GM19193 (cell line): ENCODE data around the gene POC1A.

ENCODE experiments used
- POLR2A ChIP-seq: IDR thresholded peaks from 4 replicates; pipeline ENCODE4 v1.6.1; 2011; ENCODE audit not compliant: insufficient read depth, insufficient read length; ENCODE audit errors: extremely low read depth

POC1A gene

DNA sequence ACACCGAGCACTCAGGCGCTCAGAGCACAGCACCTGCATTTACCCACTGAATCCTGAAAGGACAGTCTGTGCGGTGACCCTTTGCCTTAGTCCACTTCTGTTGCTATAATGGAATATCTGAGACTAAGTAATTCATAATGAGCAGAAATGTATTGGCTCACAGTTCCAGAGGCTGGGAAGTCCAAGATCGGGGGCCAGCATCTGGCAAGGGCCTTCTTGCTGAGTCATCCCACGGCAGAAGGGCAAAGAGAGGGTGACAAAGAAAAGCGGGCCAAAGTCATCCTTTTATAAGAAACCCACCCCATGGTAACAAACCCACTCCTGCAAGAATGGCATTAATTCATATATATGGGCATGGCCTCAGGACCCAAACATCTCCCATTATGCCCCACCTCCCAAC is 27.7 kb downstream of the POC1A start:
- no peak for TF ChIP-seq POLR2A

DNA sequence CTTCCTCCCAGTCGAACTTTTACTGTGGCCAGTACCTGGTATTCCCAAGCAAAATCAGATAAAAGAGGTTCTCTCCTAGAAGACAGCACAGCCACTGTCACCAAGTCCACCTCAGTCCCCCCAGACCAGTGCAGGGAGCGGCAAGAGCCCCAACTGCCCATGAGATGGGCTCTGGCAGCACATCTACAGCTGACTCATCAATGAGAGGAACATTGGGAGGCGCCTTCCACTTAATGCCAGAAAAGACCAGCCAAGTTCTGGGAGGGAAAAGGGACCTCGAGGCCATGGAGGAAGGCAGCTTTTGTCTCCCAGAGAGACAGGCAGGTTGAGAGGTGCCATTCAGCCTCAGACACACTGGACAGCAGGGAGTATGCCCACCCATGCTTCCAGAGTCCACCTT is 28.2 kb downstream of the POC1A start:
- no peak for TF ChIP-seq POLR2A

DNA sequence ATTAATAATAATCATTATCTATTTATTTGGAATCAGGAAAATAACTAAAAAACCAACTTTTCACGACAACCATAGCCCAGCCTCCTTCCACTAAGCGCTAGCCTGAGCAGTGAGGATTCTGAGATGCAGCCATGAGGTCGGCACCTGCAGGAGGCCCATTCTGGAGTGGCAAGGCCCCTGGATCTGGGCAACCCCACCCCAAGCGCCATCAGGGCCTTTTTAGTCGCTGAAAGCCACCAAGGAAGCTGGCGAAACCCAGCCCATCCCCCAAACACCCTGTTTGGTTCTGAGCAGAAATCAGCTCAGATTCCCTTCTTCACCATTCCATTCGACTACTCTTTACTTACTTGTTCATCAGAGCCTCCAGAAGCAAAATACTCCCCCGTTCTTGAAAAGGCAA is 29.5 kb downstream of the POC1A start:
- no peak for TF ChIP-seq POLR2A

DNA sequence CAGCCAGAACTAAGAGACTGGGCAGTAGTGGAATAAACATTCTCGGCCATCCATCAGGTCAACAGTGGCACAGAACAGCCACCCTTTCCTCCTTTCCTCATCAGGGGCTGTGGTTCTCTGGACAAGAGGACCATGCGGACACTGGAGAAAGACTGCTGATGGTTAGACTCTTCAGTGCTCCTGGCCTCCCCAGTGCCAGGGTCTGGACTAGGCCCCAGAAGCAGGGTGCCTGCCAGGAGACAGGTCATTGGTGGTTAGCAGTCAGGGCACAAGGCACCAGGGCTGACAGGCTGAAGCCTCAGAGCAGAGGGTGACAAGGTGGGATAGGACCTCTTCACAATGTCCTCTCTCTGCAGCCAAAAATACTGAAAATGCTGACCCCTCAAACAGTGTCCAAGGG is 30.1 kb downstream of the POC1A start:
- no peak for TF ChIP-seq POLR2A

DNA sequence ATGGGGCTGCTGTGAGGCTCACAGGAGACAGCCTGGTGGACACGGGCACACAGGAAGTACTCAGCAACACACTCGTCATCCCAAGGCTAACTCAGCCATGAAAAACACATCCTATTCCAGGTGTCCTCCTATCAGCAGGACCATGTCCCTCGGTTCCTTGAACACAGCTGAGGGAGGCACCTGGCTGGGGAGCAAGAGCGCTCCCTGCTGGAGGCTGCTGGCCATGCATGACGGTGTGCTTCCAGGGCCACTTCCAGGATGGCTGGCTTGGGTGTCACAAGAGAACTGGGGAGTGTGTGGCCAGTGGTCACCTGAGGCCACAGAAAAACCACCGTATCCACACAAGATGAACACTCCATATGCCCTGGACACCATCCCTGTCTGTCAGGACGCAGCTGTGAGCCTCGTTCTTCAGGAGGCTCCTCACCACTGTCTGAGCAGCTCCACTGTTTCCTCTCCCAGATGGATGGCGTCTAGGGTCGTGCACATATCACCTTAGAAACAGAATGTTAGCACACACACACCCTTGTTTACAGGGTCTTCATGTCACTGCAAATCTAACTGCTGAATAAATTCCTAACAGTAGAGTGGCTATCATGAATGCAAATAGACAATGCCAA is 31.0 kb downstream of the POC1A start:
- TF ChIP-seq POLR2A, result no peak

DNA sequence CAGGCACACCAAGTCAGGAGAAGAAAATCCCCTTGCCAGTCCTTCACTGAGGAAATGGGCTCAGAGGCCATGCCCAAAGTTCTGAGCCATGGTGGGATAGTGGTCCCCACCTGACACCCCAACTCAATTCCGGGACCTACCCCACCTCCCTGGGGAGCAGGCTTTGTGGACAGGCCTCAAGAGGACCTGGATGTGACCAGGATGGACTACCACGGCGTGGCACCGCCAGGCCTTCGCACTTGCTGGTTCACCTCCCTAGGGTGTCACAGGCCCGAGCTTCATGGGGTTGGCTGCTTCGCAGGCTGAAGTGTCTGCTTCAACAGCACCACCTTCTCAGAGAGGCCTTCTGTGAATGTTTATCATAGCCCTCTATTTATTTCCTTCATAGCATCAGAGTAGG is 31.7 kb downstream of the POC1A start:
- no peak for TF ChIP-seq POLR2A

DNA sequence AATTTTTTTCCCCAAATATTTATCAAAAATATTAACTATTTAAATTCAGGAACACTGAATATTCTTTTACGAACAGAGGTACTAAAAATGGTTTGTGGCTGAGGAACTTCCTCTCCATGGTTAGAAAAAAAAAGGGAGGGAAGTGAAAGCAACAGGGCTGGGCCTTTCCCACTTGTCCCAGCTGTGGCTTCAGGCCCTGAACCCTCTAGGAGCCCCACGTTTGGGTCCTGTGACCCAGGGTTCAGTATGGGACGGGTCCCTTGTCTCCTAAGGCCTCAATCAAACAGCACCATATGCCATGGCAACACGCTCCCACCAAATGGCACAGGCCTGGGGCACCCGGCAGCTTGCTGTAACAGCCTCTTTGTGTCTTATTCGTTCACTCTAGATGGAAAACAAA is 32.4 kb downstream of the POC1A start:
- no peak for TF ChIP-seq POLR2A

DNA sequence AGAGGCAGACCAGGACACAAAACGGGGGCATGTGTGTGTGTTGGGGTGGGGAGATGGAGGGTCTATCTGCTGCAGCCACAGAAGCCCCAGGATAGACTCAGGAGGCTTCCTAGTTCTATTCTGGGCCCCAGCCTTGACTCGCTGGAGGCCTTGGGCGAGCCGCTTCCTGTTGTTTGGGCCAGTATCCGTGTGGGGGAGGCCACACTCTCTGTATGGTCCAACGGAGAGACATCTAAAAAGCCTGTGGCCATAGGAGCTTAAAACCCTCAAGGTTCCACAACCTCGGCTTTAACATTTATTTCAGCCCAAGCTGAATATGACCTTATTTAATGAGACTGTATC is 32.8 kb downstream of the POC1A start:
- no peak for TF ChIP-seq POLR2A

DNA sequence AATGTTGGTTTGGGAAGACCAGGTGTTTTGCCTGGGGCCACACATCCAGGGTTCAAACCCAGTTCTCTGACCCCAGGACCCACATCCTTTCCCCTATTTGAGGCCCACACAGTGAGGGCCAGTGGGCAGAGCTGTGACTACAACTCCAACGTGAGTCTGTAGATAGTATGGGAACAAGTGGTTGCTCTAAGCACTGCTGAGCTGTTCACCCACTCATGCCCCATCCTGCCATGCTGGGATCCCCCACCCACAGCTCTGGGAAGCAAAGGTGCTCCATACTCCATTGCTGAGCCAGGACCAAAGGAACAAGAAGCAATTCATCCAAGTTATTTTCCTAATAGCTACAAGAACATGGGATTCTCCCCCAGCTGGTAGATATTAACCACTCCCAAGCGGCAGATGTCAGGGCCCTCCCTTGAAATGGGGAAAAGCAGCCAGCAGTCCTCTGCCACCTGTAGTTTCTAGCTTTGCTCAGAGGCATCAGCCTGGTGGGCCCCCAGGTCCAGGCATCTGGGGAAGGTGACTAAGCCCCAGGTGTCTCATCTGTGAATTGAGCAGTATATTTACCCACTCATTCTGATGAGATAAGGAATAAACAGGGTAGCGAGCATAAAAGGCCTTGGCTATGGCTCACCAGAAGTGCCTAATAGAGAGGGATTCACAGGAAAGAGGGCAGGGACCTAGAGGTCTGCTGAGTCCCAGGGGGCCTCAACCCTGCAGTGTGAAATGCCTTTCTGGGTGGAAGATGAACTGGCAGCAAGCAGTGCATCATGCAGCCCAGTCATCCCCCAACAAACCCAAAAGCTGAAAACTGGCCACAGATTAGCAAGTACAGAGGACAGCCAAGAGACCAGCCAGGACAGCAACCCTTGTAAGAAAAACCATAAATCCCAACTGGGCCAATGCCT is 33.4 kb downstream of the POC1A start:
- no peak for TF ChIP-seq POLR2A

DNA sequence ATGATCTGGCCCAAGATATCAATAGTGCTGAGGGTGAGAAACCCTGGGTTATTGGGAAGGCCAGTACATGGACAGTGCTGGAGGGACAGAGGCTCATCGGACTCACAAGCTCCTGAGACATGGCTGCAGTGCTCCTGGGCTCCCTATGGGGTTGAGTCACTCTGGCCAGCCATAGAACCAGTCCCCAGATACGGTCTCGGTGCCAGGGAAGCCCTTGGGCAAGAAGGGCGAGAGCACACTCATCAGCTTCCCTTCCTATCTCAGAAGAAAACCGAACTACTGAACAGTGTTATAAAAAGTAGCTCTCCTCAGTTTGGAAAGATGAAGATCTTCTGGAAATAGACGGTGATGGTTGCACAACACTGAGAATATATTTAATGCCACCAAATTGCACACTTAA is 34.4 kb downstream of the POC1A start:
- TF ChIP-seq POLR2A, result no peak

DNA sequence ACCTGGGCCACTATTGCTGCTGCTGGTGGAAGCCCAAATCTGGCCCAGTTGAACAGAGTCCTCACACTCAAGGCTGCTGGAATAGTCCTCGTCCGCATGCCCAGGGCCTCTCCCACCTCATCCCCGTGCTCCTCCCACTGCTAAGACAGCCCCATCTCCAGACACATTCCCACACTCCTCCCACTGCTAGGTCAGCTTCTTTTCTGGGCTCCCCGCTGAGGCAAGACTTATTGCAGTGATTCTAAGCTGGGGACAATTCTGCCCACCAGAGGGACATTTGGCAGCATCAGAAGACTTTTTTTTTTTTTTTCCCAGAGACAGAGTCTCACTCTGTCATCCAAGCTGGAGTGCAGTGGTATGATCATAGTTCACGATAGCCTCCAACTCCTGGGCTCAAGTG is 35.1 kb downstream of the POC1A start:
- TF ChIP-seq POLR2A, result no peak

DNA sequence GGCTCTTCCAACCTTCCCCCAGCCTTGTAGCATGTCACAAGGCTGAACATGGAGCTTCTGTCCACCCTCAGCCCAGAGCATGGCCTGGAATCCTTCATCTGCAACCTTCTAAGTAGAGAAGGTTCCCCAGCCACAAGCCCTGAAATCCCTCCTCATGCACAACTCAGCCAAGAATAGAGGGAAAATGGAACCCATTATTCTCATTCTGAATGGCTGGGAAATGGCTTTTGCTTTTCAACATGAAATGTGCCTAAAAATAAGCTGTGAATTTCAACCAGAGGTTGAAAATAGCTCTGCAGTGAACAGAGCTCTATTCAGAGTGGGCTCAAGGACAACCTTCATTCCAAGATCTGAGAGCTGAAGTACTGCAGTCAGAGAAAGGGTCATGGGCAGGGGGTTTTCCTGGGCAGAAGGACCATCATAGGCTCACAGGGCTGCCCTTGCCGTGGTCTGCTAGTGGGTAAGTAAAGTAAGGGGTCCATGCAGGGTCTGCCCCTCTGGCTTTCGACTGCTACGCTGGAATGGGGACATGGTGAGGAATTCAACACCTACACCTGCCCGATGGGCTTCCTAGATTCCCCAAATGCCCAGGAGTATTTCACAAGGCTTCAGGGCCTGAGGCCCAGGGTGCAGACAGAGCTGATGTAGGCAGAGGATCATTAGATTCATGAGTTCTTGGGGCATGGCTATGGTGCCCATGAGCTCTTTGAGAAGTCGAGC is 35.9 kb downstream of the POC1A start:
- no peak for TF ChIP-seq POLR2A

DNA sequence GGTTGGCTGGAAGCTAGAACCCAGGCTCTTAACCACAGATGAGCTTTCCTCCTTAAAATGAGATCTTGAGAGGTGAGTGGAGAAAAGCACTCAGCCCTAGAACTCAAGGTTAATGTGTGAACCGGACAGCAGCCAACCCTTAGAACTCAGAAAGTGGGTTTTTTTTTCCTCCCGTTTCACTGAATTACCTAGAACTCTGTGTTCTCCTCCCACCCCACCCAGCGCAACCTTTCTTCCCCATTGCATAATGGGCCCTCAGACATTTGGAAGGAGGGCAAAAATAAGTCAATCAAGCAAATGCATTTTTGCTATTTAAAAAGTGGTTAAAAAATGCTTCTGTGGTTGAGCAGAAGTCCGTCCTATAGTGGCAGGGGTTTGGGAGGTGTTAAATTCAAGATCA is 36.7 kb downstream of the POC1A start:
- TF ChIP-seq POLR2A, result no peak

DNA sequence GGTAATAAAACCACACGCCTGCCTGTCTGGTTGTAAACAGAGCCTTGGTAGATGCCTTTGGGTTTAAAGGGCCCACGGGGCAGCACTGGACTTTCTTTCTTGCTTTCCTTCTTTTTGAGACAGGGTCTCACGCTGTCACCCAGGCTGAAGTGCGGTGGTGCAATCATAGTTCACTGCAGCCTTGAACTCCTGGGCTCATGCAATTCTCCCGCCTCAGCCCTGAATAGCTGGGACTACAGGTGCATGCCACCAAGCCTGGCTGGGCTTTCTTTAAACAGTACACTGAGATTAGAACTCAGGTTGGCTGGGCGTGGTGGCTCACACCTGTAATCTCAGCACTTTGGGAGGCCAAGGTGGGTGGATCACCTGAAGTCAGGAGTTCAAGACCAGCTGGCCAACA is 42.2 kb downstream of the POC1A start:
- no peak for TF ChIP-seq POLR2A

DNA sequence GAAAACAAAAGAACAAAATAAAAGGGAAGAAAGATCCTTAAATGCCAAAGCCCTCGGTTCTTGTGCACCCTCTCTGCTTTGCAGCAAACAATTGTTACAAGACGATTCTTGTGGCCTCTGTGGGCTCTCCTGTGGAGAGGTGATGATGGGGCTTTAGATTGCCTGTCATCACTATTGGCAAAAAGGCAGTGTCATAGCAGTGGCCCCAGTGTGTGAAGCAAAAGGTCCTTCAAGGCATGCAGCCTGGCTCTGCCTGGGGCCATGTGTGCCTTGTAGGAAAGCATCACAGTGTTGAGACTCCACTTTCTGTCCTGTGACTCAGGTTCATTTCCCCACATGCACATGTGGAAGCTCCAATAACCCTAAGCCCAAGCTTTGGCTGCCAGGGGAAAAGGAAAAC is 43.7 kb downstream of the POC1A start:
- no peak for TF ChIP-seq POLR2A
